ENCODE data around the gene LRRC75B. TPM values are rescaled to one million over a fixed set of nuclear protein-coding genes. Genes with fewer than 3 reads are reported as not detected.
"Not testable (repeated sequence)": the region's sequence is repeated elsewhere in the genome, so short reads cannot be mapped to it uniquely, and the experiment has no call there.

The LRRC75B gene, protein sequence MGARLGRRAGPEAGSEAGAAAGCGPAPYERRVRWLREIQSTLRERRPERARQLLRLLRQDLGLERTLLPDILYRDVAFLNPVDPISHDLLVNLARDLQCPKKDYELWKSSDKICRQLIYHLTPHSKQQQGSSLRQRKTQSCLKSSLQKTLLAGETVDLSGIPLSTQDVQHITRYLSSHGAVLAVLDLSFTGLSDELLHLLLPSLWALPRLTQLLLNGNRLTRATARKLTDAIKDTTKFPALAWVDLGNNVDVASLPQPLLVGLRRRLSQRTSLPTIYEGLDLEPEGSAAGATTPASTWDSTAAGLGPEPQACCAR
- under 1 TPM; 0.56 to 0.98 TPM for total RNA-seq

DNA sequence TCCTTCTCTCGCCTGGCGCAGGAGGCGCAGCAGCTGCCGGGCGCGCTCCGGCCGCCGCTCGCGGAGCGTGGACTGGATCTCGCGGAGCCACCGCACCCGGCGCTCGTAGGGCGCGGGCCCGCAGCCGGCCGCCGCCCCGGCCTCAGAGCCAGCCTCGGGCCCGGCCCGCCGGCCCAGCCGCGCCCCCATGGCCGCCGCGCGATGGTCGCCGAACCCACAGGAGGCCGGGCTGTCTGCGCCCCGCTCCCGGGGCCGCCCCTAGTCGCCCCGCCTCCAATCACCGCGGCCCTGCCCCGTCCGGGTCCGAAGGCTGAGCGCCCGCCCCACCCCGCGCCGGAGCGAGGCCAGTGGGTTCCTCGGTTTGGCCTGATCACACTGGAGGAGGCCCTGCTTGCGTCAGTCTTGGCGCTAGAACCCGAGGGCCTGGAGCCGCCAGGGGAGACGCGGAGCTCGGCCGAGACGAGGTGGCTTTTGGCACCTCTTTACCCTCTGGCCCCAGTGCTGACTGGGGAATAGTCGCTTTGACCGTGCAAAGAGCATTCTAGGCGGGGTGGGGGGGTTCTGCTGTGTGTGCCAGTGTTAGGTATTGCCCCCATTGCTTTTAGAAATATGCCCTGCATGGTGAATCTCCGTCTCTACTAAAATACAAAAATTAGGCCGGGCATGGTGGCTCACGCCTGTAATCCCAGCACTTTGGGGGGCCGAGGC is at the start of gene LRRC75B:
Gene LRRC75B, minus strand, starts transcription at position 223 of the 708 bp plus-strand sequence. Its CDS starts 34 bp downstream, at position 189.
- CTCF ChIA-PET = no interaction called here
- Mint-ChIP-seq H3K4me3 (peak within 1 kb of the TSS; percentile 64), H3K36me3 (ENCODE audit: low read depth) (no peaks in the 10 kb centered on the region), H3K4me1 (peaks cover 4% of the 10 kb centered on the region), H3K9me3 (ENCODE audit: low read depth) (no peaks in the 10 kb centered on the region), H3K27ac (peak within 1 kb of the TSS; percentile 47), H3K27me3 (peaks cover 8% of the 10 kb centered on the region)
- peak; percentile 79 for ATAC-seq
- DNase-seq = peak; percentile 50
- POLR2A ChIA-PET = interaction anchor here (0.7 kb wide), 1 partner anchor 291 kb away, joined by 5 read pairs; no protein-coding TSS in a partner anchor
- intact Hi-C loops (cut with DNase I, micrococcal nuclease) = no loop called here

DNA sequence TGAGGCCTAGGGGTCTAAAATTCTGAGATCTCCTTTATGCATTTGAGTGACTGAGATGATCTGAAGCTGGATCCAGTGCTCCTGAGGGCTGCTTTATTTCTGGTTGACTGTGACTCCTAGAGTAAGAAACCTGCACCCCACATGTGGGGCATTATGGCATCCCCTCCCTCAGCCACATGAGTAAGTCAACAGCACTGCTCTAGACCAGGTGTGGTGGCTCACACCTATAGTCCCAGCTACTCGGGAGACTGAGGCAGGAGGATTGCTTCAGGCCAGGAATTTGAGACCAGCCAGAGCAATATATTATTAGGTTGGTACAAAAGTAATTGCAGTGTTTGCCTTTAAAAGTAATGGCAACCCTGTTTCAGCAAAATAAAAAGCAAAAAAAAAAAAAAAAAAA is 49.4 kb upstream of the LRRC75B start:
- H3K27ac Mint-ChIP-seq; CTCF ChIA-PET; H3K9me3 Mint-ChIP-seq (ENCODE audit: low read depth): not testable (repeated sequence)

DNA sequence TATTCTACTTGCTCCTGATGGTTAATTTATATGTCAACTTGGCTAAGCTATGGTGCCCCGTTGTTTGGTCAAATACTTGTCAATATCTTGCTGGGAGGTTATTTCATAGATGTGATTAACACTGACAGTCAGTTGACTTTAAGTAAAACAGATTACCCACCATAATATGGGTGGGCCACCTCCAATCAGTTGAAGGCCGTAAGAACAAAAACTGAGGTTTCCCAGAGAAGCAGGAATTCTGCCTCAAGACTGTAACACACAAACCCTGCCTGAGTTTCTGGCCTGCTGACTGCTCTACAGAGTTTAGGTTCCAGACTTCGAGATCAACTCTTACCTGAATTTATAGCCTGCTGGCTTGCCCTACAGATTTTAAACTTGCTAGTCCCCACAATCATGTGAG is 43.6 kb upstream of the LRRC75B start:
- H3K9me3 Mint-ChIP-seq (ENCODE audit: low read depth); ATAC-seq; H3K36me3 Mint-ChIP-seq (ENCODE audit: low read depth); CTCF ChIA-PET; H3K27ac Mint-ChIP-seq; DNase-seq; H3K4me3 Mint-ChIP-seq; intact Hi-C loops (cut with DNase I, micrococcal nuclease); H3K27me3 Mint-ChIP-seq; POLR2A ChIA-PET: not testable (repeated sequence)
- peaks cover 17% of the 10 kb centered on the region for H3K4me1 Mint-ChIP-seq

More for the DNA sequence above, 49.4 kb upstream of the LRRC75B start:
- ATAC-seq; H3K4me3 Mint-ChIP-seq; POLR2A ChIA-PET; intact Hi-C loops (cut with DNase I, micrococcal nuclease); H3K27me3 Mint-ChIP-seq; H3K4me1 Mint-ChIP-seq; DNase-seq; H3K36me3 Mint-ChIP-seq (ENCODE audit: low read depth): not testable (repeated sequence)

DNA sequence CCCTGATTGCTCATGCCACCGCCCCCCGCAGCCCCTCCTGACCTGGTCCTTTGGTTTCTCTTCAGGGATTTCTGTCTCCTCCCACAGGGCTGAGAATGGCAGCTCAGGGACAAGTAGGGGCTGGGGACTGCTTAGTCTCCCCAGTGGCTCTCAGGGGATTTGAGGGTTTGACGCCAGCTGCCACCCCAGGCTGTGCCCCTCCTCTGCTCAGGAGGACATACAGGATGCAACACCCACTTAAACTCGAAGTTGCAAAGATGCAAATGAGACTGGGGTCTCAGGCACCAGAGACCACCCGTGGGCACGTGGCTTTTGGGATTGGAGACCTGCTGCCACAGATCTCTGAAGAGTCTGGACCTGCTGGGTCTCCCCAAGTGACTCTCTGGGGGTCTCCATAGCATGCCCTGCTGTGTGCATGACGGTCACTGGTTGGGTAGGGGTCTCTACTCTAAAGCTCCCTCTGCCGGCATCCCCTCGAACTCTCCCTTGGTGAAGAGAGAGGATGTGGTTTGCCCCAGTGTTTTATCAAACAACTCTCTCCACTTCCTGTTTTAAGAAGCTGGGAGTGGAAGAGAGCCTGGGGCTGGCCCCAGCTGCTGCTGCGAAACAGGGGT is 42.0 kb upstream of the LRRC75B start:
- H3K27ac Mint-ChIP-seq; POLR2A ChIA-PET; H3K36me3 Mint-ChIP-seq (ENCODE audit: low read depth); ATAC-seq; H3K27me3 Mint-ChIP-seq; H3K9me3 Mint-ChIP-seq (ENCODE audit: low read depth): not testable (repeated sequence)
- H3K4me3 Mint-ChIP-seq = peak overlapping the region; percentile 55
- peaks cover 17% of the 10 kb centered on the region for H3K4me1 Mint-ChIP-seq
- CTCF ChIA-PET = interaction anchor here (0.7 kb wide), 2 partner anchors 135 to 423 kb away, joined by 3 read pairs; no protein-coding TSS in a partner anchor
- intact Hi-C loops (cut with DNase I, micrococcal nuclease) = loop anchor here in 1 of 2 experiments (5.0 kb wide), 1 partner anchor 122 kb away; no protein-coding TSS in a partner anchor
- DNase-seq = peak; percentile 24

DNA sequence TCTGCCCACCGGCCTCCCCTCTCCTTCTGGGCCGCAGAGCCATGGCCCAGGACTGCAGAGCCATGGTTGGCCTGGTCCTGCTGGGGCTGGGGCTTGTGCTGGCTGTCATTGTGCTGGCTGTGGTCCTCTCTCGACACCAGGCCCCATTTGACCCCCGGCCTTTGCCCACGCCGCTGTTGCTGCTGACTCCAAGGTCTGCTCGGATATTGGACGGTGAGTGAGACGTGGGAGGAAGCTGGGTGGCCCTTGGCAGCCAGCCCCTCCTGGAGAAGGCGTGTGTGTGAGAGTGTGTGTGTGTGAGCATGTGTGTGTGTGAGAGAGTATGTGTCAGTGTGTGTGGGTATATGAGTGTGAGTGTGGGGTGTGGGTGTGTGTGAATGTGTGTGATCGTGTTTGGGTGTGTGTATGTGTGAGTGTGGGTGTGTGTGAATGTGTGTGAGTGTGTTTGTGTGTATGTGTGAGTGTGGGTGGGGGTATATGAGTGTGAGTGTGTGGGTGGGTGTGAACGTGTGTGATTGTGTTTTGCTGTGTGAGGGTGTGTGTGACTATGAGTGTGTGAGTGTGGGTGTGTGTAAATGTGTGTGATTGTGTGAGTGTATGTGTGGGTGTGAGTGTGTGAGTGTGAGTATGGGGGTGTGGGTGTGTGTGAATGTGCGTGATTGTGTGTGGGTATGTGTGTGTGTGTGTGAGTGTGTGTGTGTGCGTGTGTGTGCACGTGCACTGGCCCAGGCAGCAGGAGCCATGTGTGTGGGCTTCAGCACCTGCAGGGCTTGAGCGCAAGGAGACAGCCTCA is 40.6 kb upstream of the LRRC75B start:
- H3K9me3 Mint-ChIP-seq (ENCODE audit: low read depth); H3K4me3 Mint-ChIP-seq; POLR2A ChIA-PET; CTCF ChIA-PET; H3K27me3 Mint-ChIP-seq; DNase-seq; H3K36me3 Mint-ChIP-seq (ENCODE audit: low read depth); ATAC-seq: not testable (repeated sequence)
- H3K27ac Mint-ChIP-seq = peak overlapping the region; percentile 59
- peaks cover 17% of the 10 kb centered on the region for H3K4me1 Mint-ChIP-seq
- intact Hi-C loops (cut with DNase I, micrococcal nuclease) = loop anchor here in 1 of 2 experiments (5.0 kb wide), 1 partner anchor 124 kb away; no protein-coding TSS in a partner anchor

DNA sequence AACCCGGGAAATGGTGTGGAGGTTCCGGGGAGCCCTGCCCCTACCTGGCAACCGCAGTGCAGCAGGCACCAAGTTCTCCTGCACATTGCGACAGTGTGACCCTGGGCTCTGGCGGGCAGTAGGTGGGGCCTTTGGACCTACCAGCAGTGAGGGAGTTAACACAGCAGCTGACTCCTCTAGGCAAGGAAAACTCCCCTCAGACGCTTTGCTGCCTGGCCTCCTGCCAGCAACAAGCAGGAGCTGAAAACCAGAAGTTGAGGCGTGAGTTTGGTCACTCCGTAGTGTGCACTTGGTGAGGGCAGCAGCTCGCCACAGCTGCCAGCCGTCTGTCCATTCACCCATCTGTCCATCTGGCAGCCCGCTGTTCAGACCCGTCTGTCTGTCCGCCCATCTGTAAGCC is 39.8 kb upstream of the LRRC75B start:
- CTCF ChIA-PET; H3K4me3 Mint-ChIP-seq; ATAC-seq; H3K36me3 Mint-ChIP-seq (ENCODE audit: low read depth); H3K27ac Mint-ChIP-seq; H3K27me3 Mint-ChIP-seq; DNase-seq; POLR2A ChIA-PET; H3K9me3 Mint-ChIP-seq (ENCODE audit: low read depth): not testable (repeated sequence)
- H3K4me1 Mint-ChIP-seq = peaks cover 17% of the 10 kb centered on the region
- intact Hi-C loops (cut with DNase I, micrococcal nuclease) = loop anchor here in 1 of 2 experiments (5.0 kb wide), 1 partner anchor 125 kb away; no protein-coding TSS in a partner anchor

DNA sequence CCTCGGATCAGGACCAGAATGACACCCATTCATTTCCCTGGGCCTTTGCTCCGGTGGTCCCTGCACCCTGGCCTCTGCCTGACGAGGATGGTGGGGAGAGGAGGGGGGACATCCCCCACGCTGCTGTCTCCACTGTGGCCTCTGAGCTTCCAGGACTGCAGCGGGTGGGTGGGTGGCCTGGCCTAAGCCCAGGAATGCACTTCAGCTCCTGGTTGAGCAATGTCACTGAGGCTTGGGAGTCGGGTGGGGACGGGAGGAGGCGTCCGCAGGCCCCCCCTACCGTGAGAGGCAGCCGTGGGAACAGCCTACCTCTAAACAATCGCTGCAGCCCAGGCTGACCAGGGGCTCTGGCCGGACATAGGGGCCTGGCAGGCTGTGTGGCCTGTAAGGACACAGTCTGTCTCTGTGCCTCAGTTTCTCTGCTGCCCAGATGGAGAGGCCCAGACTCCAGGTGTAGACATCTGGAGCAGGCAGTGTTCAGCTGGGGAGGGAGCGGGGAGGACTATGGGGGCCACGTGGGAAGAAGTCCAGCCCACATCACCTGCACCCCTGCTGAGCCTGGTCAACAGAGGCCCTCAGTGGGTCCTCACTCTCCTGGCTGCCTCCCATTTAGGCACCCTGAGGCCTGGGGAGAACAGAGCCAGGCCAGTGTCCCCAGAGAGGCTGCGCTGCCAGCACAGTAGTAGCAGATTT is 38.7 kb upstream of the LRRC75B start:
- ATAC-seq; POLR2A ChIA-PET; CTCF ChIA-PET; H3K27me3 Mint-ChIP-seq; DNase-seq; H3K27ac Mint-ChIP-seq; H3K9me3 Mint-ChIP-seq (ENCODE audit: low read depth); H3K4me3 Mint-ChIP-seq; H3K36me3 Mint-ChIP-seq (ENCODE audit: low read depth): not testable (repeated sequence)
- peaks cover 17% of the 10 kb centered on the region for H3K4me1 Mint-ChIP-seq
- intact Hi-C loops (cut with DNase I, micrococcal nuclease) = loop anchor here in 1 of 2 experiments (5.0 kb wide), 1 partner anchor 126 kb away; no protein-coding TSS in a partner anchor

DNA sequence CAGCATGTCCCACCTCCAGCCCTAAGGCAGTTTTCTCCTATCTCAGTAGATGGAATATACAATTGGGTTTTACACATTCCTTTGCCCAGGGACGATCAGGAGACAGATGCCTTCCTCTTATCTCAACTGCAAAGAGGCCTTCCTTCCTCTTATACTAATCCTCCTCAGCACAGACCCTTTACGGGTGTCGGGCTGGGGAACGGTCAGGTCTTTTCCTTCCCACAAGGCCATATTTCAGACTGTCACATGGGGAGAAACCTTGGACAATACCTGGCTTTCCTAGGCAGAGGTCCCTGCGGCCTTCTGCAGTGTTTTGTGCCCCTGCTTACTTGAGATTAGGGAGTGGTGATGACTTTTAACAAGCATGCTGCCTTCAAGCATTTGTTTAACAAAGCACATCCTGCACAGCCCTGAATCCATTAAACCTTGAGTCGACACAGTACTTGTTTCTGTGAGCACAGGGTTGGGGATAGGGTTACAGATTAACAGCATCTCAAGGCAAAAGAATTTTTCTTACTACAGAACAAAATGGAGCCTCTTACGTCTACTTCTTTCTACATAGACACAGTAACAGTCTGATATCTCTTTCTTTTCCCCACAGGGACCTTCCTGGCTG is 38.0 kb upstream of the LRRC75B start:
- intact Hi-C loops (cut with DNase I, micrococcal nuclease) = loop anchor here in 1 of 2 experiments (5.0 kb wide), 1 partner anchor 126 kb away; no protein-coding TSS in a partner anchor
- H3K27ac Mint-ChIP-seq; CTCF ChIA-PET; H3K27me3 Mint-ChIP-seq; H3K9me3 Mint-ChIP-seq (ENCODE audit: low read depth); POLR2A ChIA-PET; DNase-seq; ATAC-seq; H3K36me3 Mint-ChIP-seq (ENCODE audit: low read depth); H3K4me3 Mint-ChIP-seq: not testable (repeated sequence)
- peaks cover 17% of the 10 kb centered on the region for H3K4me1 Mint-ChIP-seq

DNA sequence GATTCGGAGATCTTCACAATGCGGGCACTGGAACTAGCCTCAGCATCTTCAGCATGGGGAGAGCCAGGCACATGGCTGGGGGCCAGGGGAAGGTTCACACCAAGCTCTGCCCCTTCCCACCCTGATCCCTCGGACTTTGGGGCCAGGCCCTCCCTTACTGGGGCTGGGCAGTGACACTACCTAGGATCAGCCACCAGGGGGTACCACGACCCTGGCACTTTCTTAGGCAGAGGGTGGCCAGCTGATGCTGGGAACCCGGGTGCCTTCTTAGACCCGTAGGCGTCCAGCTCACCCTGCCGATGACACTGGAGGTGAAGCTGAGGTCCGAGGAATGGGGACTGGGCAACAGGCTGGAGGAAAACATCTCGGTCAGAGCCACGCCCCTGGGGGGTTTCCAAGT is 36.2 kb upstream of the LRRC75B start:
- H3K27me3 Mint-ChIP-seq; H3K36me3 Mint-ChIP-seq (ENCODE audit: low read depth); POLR2A ChIA-PET; ATAC-seq; H3K9me3 Mint-ChIP-seq (ENCODE audit: low read depth); H3K27ac Mint-ChIP-seq; intact Hi-C loops (cut with DNase I, micrococcal nuclease); CTCF ChIA-PET; H3K4me3 Mint-ChIP-seq; H3K4me1 Mint-ChIP-seq: not testable (repeated sequence)
- peak; percentile 48 for DNase-seq

DNA sequence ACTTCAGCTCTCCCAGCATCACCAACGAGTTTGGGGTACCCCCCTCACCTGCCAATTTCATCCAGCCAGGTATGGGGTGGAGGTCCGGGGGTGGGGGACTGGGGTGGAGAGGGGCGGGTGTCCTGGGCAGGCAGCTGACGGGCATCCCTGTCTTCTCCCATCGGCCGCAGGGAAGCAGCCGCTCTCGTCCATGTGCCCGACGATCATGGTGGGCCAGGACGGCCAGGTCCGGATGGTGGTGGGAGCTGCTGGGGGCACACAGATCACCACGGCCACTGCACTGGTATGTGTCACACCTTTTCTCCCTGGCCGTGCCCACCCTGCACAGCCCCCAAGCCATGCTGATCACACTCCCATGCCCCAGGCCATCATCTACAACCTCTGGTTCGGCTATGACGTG is 35.0 kb upstream of the LRRC75B start:
- H3K36me3 Mint-ChIP-seq (ENCODE audit: low read depth); H3K4me3 Mint-ChIP-seq; H3K9me3 Mint-ChIP-seq (ENCODE audit: low read depth); H3K4me1 Mint-ChIP-seq; DNase-seq; ATAC-seq; POLR2A ChIA-PET; H3K27me3 Mint-ChIP-seq; H3K27ac Mint-ChIP-seq; intact Hi-C loops (cut with DNase I, micrococcal nuclease); CTCF ChIA-PET: not testable (repeated sequence)

Measured in activated CD4-positive, alpha-beta T cell treated with anti-CD3 and anti-CD28 coated beads for 36 hours (primary cell).